ENCODE measurements around the gene GNE. TPM values are rescaled to one million over a fixed set of nuclear protein-coding genes. Genes with fewer than 3 reads are reported as not detected.

GNE gene
- total RNA-seq, 1 experiment from 2014 or later: 15.2 TPM

DNA sequence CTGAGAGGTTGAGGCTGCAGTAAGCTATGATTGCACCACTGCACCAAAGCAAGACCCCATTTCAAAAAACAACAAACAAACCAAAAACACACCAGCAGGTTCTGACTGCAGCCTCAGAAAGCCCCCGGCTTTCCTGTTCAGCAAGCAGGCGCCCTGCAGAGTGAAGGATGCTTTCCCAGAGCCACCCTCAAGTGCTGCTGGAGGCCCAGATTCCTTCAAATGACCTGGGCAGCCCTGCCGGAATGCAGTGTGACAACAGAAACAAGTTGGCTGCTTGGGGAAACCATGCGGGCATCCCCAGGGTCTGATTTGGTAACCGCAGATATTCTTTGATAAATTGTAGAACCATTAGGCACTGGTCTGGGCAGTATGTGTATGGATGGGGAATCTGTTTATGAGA, 35.7 kb upstream of the GNE start:
- H3K4me1 Mint-ChIP-seq (ENCODE audit: low read depth, unreplicated experiment): peaks cover 27% of the 10 kb centered on the region
- H3K4me1 ChIP-seq: peaks cover 25% of the 10 kb centered on the region
- no peaks in the 10 kb centered on the region for H3K36me3 ChIP-seq (ENCODE audit: control insufficient read depth, insufficient read depth, low read length)
- CTCF ChIA-PET: no interaction called here
- no peaks in the 10 kb centered on the region for H3K27me3 Mint-ChIP-seq (ENCODE audit: insufficient read depth, unreplicated experiment)
- H3K4me3 ChIP-seq (ENCODE audit: low read depth, low read length): no peak overlapping the region
- BruUV-seq (replicated peaks): no TSS peak
- intact Hi-C loops (cut with micrococcal nuclease; ENCODE audit: unreplicated experiment): no loop called here
- no peak overlapping the region for H3K27ac Mint-ChIP-seq (ENCODE audit: unreplicated experiment)
- no peaks in the 10 kb centered on the region for H3K36me3 Mint-ChIP-seq (ENCODE audit: insufficient read depth, unreplicated experiment)
- no peaks in the 10 kb centered on the region for H3K27me3 ChIP-seq (replicated peaks; ENCODE audit: control insufficient read depth, insufficient read depth, low read length)
- no peak overlapping the region for H3K4me3 Mint-ChIP-seq (ENCODE audit: unreplicated experiment)
- DNase-seq: no peak
- H3K9me3 ChIP-seq: no peaks in the 10 kb centered on the region
- H3K9me3 Mint-ChIP-seq (ENCODE audit: unreplicated experiment): no peaks in the 10 kb centered on the region
- POLR2A ChIA-PET: no interaction called here
- no peak for TF ChIP-seq CTCF (IDR thresholded peaks at IDR 0.05; ENCODE audit: insufficient read depth in 1 of 2, low read depth in 1 of 2, low read length in 1 of 2, severe bottlenecking in 1 of 2, unreplicated experiment in 1 of 2)

- Histone ChIP-seq H3K36me3 (ENCODE audit: control insufficient read depth, insufficient read depth, low read length) (no peaks in the 10 kb centered on the region), H3K4me1 (peaks cover 20% of the 10 kb centered on the region), H3K27me3 (replicated peaks; ENCODE audit: control insufficient read depth, insufficient read depth, low read length) (no peaks in the 10 kb centered on the region), H3K4me3 (ENCODE audit: low read depth, low read length) (no peak overlapping the region), H3K9me3 (no peaks in the 10 kb centered on the region)
- BruUV-seq (replicated peaks): no TSS peak
- Mint-ChIP-seq H3K27ac (ENCODE audit: unreplicated experiment) (peak overlapping the region; percentile 46), H3K36me3 (ENCODE audit: insufficient read depth, unreplicated experiment) (no peaks in the 10 kb centered on the region), H3K4me3 (ENCODE audit: unreplicated experiment) (no peak overlapping the region), H3K9me3 (ENCODE audit: unreplicated experiment) (no peaks in the 10 kb centered on the region), H3K4me1 (ENCODE audit: low read depth, unreplicated experiment) (peaks cover 35% of the 10 kb centered on the region), H3K27me3 (ENCODE audit: insufficient read depth, unreplicated experiment) (no peaks in the 10 kb centered on the region)
- intact Hi-C loops (cut with micrococcal nuclease; ENCODE audit: unreplicated experiment): no loop called here
- ChIA-PET CTCF (no interaction called here), POLR2A (no interaction called here)
- TF ChIP-seq CTCF (IDR thresholded peaks at IDR 0.05; ENCODE audit: insufficient read depth in 1 of 2, low read depth in 1 of 2, low read length in 1 of 2, severe bottlenecking in 1 of 2, unreplicated experiment in 1 of 2): no peak
- DNase-seq: no peak
These were observed 34.9 kb upstream of the GNE start for GRCh38 chr9:36293171-36293570.

GRCh38 chr9:36292641-36293040, 34.4 kb upstream of the GNE start:
- ChIA-PET CTCF (no interaction called here), POLR2A (no interaction called here)
- Histone ChIP-seq H3K27me3 (replicated peaks; ENCODE audit: control insufficient read depth, insufficient read depth, low read length) (no peaks in the 10 kb centered on the region), H3K36me3 (ENCODE audit: control insufficient read depth, insufficient read depth, low read length) (no peaks in the 10 kb centered on the region), H3K4me3 (ENCODE audit: low read depth, low read length) (no peak overlapping the region), H3K9me3 (no peaks in the 10 kb centered on the region), H3K4me1 (peaks cover 25% of the 10 kb centered on the region)
- H3K9me3 Mint-ChIP-seq (ENCODE audit: unreplicated experiment): no peaks in the 10 kb centered on the region
- H3K4me1 Mint-ChIP-seq (ENCODE audit: low read depth, unreplicated experiment): peaks cover 39% of the 10 kb centered on the region
- H3K36me3 Mint-ChIP-seq (ENCODE audit: insufficient read depth, unreplicated experiment): no peaks in the 10 kb centered on the region
- no peak for TF ChIP-seq CTCF (IDR thresholded peaks at IDR 0.05; ENCODE audit: insufficient read depth in 1 of 2, low read depth in 1 of 2, low read length in 1 of 2, severe bottlenecking in 1 of 2, unreplicated experiment in 1 of 2)
- no peak overlapping the region for H3K4me3 Mint-ChIP-seq (ENCODE audit: unreplicated experiment)
- intact Hi-C loops (cut with micrococcal nuclease; ENCODE audit: unreplicated experiment): no loop called here
- BruUV-seq (replicated peaks): no TSS peak
- no peaks in the 10 kb centered on the region for H3K27me3 Mint-ChIP-seq (ENCODE audit: insufficient read depth, unreplicated experiment)
- no peak for DNase-seq
- no peak overlapping the region for H3K27ac Mint-ChIP-seq (ENCODE audit: unreplicated experiment)
